ENCODE results near the gene DRG2. TPM values are rescaled to one million over a fixed set of nuclear protein-coding genes. Genes with fewer than 3 reads are reported as not detected.

Gene DRG2
- total RNA-seq, 1 donor, result 40.2 TPM

- Histone ChIP-seq H3K4me2 (ENCODE audit: insufficient read depth, low read length) (no peak overlapping the region), H3K27ac (ENCODE audit: low read depth, low read length) (no peak overlapping the region), H3K4me3 (ENCODE audit: insufficient read depth, low read length) (no peak overlapping the region), H3K27me3 (ENCODE audit: insufficient read depth, low read length) (no peaks in the 10 kb centered on the region), H3K4me1 (ENCODE audit: insufficient read depth, low read length) (no peaks in the 10 kb centered on the region), H3K36me3 (ENCODE audit: insufficient read depth, low read length) (no peaks in the 10 kb centered on the region), H2AFZ (ENCODE audit: low read length) (no peak overlapping the region), H3K79me2 (ENCODE audit: insufficient read depth, low read length) (no peaks in the 10 kb centered on the region), H4K20me1 (ENCODE audit: insufficient read depth, low read length) (no peaks in the 10 kb centered on the region), H3K9me3 (ENCODE audit: low read depth, low read length) (no peaks in the 10 kb centered on the region)
- TF ChIP-seq, protein P1, sequence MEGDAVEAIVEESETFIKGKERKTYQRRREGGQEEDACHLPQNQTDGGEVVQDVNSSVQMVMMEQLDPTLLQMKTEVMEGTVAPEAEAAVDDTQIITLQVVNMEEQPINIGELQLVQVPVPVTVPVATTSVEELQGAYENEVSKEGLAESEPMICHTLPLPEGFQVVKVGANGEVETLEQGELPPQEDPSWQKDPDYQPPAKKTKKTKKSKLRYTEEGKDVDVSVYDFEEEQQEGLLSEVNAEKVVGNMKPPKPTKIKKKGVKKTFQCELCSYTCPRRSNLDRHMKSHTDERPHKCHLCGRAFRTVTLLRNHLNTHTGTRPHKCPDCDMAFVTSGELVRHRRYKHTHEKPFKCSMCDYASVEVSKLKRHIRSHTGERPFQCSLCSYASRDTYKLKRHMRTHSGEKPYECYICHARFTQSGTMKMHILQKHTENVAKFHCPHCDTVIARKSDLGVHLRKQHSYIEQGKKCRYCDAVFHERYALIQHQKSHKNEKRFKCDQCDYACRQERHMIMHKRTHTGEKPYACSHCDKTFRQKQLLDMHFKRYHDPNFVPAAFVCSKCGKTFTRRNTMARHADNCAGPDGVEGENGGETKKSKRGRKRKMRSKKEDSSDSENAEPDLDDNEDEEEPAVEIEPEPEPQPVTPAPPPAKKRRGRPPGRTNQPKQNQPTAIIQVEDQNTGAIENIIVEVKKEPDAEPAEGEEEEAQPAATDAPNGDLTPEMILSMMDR (IDR thresholded peaks at IDR 0.05; ENCODE audit: extremely low read depth, low read depth, low read length), result no peak
- DNase-seq (ENCODE audit: insufficient read length, low spot score, missing footprints), result peak; percentile 56
Measured at GRCh38 chr17:18111330-18111971, 23.7 kb downstream of the DRG2 start.

DNA sequence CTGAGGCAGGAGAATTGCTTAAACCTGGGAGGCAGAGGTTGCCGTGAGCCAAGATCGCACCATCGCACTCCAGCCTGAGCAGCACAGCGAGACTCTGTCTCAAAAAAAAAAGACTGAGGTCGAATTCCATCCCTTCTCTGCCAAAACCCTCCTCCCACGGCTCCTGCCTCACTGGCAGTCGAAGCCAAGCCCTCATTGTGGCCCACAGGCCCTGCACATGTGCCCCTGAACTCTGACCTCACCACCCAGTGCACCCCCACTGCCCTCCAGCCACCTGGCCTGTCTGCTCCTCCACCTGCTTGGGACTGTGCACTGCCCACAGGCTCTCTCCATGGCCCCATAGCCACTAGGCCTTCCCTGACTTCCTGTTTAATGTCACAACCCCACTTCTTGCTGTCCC, 27.8 kb downstream of the DRG2 start:
- DNase-seq (ENCODE audit: insufficient read length, low spot score, missing footprints), result no peak
- TF ChIP-seq, protein P1 (IDR thresholded peaks at IDR 0.05; ENCODE audit: extremely low read depth, low read depth, low read length), result no peak
- Histone ChIP-seq H3K9me3 (ENCODE audit: low read depth, low read length) (no peaks in the 10 kb centered on the region), H3K27me3 (ENCODE audit: insufficient read depth, low read length) (no peaks in the 10 kb centered on the region), H2AFZ (ENCODE audit: low read length) (no peak overlapping the region), H4K20me1 (ENCODE audit: insufficient read depth, low read length) (no peaks in the 10 kb centered on the region), H3K4me1 (ENCODE audit: insufficient read depth, low read length) (no peaks in the 10 kb centered on the region), H3K4me3 (ENCODE audit: insufficient read depth, low read length) (no peak overlapping the region), H3K36me3 (ENCODE audit: insufficient read depth, low read length) (no peaks in the 10 kb centered on the region), H3K4me2 (ENCODE audit: insufficient read depth, low read length) (no peak overlapping the region), H3K27ac (ENCODE audit: low read depth, low read length) (no peak overlapping the region), H3K79me2 (ENCODE audit: insufficient read depth, low read length) (no peaks in the 10 kb centered on the region)

- Histone ChIP-seq H3K79me2 (ENCODE audit: insufficient read depth, low read length) (no peaks in the 10 kb centered on the region), H3K36me3 (ENCODE audit: insufficient read depth, low read length) (no peaks in the 10 kb centered on the region), H3K9me3 (ENCODE audit: low read depth, low read length) (no peaks in the 10 kb centered on the region), H4K20me1 (ENCODE audit: insufficient read depth, low read length) (no peaks in the 10 kb centered on the region), H3K27me3 (ENCODE audit: insufficient read depth, low read length) (no peaks in the 10 kb centered on the region), H3K4me1 (ENCODE audit: insufficient read depth, low read length) (no peaks in the 10 kb centered on the region), H3K4me3 (ENCODE audit: insufficient read depth, low read length) (no peak overlapping the region), H3K27ac (ENCODE audit: low read depth, low read length) (no peak overlapping the region), H3K4me2 (ENCODE audit: insufficient read depth, low read length) (no peak overlapping the region), H2AFZ (ENCODE audit: low read length) (no peak overlapping the region)
- DNase-seq (ENCODE audit: insufficient read length, low spot score, missing footprints), result no peak
- TF ChIP-seq, protein P1 (IDR thresholded peaks at IDR 0.05; ENCODE audit: extremely low read depth, low read depth, low read length), result no peak
Measured at GRCh38 chr17:18116078-18116477, 28.3 kb downstream of the DRG2 start.

DNA sequence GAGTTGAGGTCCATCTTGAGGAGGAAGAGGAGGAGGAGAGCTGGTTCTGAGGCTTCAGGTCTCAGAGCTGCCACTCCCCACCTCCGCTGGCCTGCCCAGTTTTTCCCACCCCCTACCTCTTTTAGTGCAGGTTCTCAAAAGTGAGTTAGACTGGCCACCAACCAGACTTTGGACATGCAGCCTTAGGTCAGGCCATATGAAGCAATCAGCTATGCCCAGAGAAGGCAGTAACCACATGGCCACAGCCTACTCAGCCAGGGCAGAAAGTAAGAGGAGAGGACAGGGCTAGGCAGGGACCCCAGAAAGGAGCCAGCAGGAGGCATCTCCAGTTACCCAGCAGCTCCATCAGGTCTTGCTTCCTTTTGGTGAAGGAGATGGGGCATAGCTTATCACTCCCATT, 29.8 kb downstream of the DRG2 start:
- Histone ChIP-seq H3K79me2 (ENCODE audit: insufficient read depth, low read length) (no peaks in the 10 kb centered on the region), H4K20me1 (ENCODE audit: insufficient read depth, low read length) (no peaks in the 10 kb centered on the region), H3K36me3 (ENCODE audit: insufficient read depth, low read length) (no peaks in the 10 kb centered on the region), H3K4me2 (ENCODE audit: insufficient read depth, low read length) (no peak overlapping the region), H2AFZ (ENCODE audit: low read length) (no peak overlapping the region), H3K27ac (ENCODE audit: low read depth, low read length) (no peak overlapping the region), H3K9me3 (ENCODE audit: low read depth, low read length) (no peaks in the 10 kb centered on the region), H3K4me3 (ENCODE audit: insufficient read depth, low read length) (no peak overlapping the region), H3K4me1 (ENCODE audit: insufficient read depth, low read length) (no peaks in the 10 kb centered on the region), H3K27me3 (ENCODE audit: insufficient read depth, low read length) (no peaks in the 10 kb centered on the region)
- TF ChIP-seq, protein P1 (IDR thresholded peaks at IDR 0.05; ENCODE audit: extremely low read depth, low read depth, low read length), result no peak
- no peak for DNase-seq (ENCODE audit: insufficient read length, low spot score, missing footprints)

Measured in osteoblast (primary cell).